ENCODE results near the gene RPS27. TPM values are rescaled to one million over a fixed set of nuclear protein-coding genes. Genes with fewer than 3 reads are reported as not detected.
A peak's percentile ranks its signal among the peaks of the same experiment; 100 is the strongest.

Gene RPS27
- total and polyA plus RNA-seq, 2 of the 13 experiments (the other 11 are each of a cell fraction or from before 2014, with no cell fraction given), result 3,737 to 9,964 TPM

DNA sequence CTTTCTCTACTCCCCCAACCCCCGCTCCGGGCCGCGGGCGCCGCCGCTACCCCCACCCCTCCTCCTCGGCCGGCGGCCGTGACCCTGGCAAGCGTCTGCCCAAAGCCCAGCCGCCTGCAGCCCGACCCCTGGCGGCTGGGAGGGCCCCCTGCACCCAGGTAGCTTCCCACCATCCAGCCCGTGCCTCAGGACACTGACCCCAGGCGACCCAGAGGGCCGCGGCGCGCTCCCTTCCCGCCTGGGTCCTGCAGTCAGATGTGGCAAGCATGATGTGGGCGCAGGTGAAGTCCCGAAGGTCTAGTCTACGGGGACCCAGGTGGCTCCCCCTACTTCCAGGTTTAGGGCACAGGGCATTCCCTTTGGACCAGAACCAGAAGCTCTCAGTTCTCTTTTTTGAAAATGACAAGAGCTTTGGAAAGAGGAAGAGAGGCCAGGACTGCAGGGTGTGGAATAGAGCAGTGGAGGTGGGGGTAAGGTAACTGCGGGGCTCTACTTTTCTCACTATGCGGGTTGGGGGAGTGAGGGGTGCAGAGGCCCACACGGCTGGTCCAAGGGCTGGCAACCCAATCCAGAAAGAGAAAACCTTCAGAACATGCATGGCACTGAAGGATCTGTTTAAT is 43.8 kb upstream of the RPS27 start, which contains the start of gene DENND4B (continued):
- TF ChIP-seq ATRX (CRISPR knock-in tag; IDR thresholded peaks at IDR 0.05; ENCODE audit: borderline replicate concordance) (no peak), TAF15 (IDR thresholded peaks at IDR 0.05; ENCODE audit: low read depth, low read length, poor library complexity, severe bottlenecking) (no peak), ZNF430 (CRISPR knock-in tag; IDR thresholded peaks at IDR 0.05) (no peak), ZSCAN29 (CRISPR knock-in tag; conservative IDR thresholded peaks at IDR 0.05) (no peak; the same call in 1 of the 2 replicates), MEIS2 (CRISPR knock-in tag; IDR thresholded peaks at IDR 0.05) (no peak), MYPOP (CRISPR knock-in tag; IDR thresholded peaks at IDR 0.05) (peak; percentile 42; the same call in 1 of the 2 replicates), GLMP (CRISPR knock-in tag; IDR thresholded peaks at IDR 0.05; ENCODE audit: borderline replicate concordance) (no peak), SNAPC2 (CRISPR knock-in tag; IDR thresholded peaks at IDR 0.05) (no peak), SKI (IDR thresholded peaks at IDR 0.05; ENCODE audit: partially characterized antibody) (peak; percentile 83), KDM2A (CRISPR knock-in tag; IDR thresholded peaks at IDR 0.05; ENCODE audit: borderline replicate concordance, low read depth) (peak; percentile 92), RXRA (CRISPR knock-in tag; IDR thresholded peaks at IDR 0.05) (peak; percentile 99), SP2 (CRISPR knock-in tag; IDR thresholded peaks at IDR 0.05) (peak; percentile 44; the same call in 1 of the 2 replicates), DNMT3B (CRISPR knock-in tag; conservative IDR thresholded peaks at IDR 0.05) (no peak), ZNF503 (CRISPR knock-in tag; IDR thresholded peaks at IDR 0.05) (peak; percentile 42; the same call in 1 of the 2 replicates), ZNF232 (CRISPR knock-in tag; IDR thresholded peaks at IDR 0.05; ENCODE audit: borderline replicate concordance) (no peak; the same call in 1 of the 2 replicates), ZNF556 (CRISPR knock-in tag; IDR thresholded peaks at IDR 0.05; ENCODE audit: borderline replicate concordance) (peak; percentile 83), ZNF143 (CRISPR knock-in tag; IDR thresholded peaks at IDR 0.05) (peak; percentile 31; the same call in 1 of the 2 replicates), ZNF337 (CRISPR knock-in tag; IDR thresholded peaks at IDR 0.05; ENCODE audit: borderline replicate concordance, low read depth) (no peak), ZNF235 (CRISPR knock-in tag; IDR thresholded peaks at IDR 0.05; ENCODE audit: borderline replicate concordance) (no peak), TIGD3 (CRISPR knock-in tag; IDR thresholded peaks at IDR 0.05; ENCODE audit: borderline replicate concordance) (no peak), KLF12 (CRISPR knock-in tag; IDR thresholded peaks at IDR 0.05; ENCODE audit: borderline replicate concordance) (peak; percentile 55; the same call in 1 of the 2 replicates), BRF2 (CRISPR knock-in tag; IDR thresholded peaks at IDR 0.05) (peak; percentile 32; the same call in 1 of the 2 replicates)
